ENCODE data around the gene ABI3.

Gene ABI3

GRCh38 chr17:49226771-49227435 lies 16.4 kb downstream of the ABI3 start:
- DNase-seq, result no peak

DNA sequence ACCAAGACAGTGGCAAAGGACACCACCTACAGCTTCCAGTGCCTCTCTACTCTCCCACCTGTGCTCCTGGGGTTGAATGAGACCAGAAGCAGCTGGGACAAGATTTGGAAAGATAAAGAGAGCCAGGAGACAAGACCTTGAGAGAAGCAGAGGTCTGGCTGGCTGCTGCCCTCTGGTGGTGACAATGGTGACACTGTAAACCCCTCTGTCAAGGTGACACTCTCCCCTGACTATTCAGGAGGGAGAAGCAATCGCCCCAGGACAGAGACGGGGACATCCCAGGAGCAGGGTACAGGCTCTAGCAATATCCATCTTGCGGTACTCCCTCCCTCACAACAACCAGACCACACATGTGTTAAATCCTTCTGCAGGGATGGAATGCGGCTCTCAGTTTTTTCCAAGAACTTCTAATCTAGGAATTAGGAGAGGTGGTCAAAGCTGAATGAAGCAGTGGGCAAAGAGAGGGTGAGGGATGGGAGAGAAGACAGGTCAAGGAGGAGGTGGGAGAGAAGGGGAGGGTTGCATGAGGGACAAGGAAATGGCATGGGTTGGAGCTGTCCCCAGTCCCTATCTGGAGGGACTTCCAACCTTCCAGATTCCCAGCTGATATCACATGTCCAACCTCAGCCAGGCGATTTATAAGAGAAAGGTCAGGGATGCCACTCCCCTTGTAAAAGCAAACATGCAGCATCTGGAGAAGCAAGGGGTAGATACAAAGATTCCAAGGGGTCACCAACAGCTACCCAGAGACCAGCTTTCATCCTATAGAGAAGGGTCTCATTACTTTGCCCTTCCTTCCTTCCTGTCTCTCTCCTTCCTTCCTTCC lies 17.1 kb downstream of the ABI3 start:
- peak; percentile 6 for DNase-seq

GRCh38 chr17:49229076-49229804 lies 18.7 kb downstream of the ABI3 start:
- DNase-seq, result no peak

DNA sequence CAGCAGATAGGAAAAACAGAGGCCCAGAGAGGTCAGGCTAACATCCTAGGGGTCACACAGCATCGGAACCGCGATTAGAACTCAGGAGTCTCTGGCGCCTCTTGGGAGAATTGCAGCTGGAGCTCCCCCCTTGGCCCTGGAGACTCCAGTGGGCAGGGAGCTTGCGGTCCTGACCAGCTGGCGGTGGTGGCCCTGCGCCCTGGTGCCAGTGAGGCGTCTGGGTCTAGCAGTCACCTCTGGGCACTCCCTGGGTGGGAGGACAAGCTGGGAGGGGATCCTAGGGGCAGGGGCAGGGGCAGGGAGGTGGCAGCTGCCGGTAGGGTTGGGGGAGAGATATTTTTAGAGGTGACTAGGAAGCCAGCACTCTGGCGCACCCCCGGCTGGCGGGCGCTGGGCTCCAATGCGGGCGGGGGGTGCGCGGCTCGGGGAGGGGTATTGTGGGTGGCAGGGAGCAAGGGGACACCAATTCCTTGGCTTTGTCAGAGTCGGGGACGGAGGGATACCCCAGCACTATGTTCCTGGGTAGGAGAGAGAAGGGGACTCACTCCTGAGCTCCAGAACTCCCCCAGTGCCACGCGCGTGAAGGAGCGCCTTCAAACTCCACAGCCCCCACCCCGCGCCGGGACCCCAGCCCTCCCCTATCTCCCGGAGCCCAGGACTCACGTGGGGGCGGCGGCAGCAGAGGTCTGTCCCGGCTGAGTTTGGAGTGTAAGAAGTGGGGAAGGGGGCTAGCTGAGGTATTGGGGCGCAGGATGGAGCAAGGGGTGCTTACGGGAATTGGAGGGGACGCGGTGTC lies 19.5 kb downstream of the ABI3 start:
- DNase-seq, result no peak

- peak; percentile 32 for DNase-seq
Observed at GRCh38 chr17:49230636-49231562, 20.4 kb downstream of the ABI3 start, which contains the start of gene PHOSPHO1. Gene PHOSPHO1 (minus strand): TSS chr17:49230787. CDS start chr17:49226691, 4,096 bp downstream.

- no peak for DNase-seq
Observed at GRCh38 chr17:49231563-49231894, 21.0 kb downstream of the ABI3 start.

DNA sequence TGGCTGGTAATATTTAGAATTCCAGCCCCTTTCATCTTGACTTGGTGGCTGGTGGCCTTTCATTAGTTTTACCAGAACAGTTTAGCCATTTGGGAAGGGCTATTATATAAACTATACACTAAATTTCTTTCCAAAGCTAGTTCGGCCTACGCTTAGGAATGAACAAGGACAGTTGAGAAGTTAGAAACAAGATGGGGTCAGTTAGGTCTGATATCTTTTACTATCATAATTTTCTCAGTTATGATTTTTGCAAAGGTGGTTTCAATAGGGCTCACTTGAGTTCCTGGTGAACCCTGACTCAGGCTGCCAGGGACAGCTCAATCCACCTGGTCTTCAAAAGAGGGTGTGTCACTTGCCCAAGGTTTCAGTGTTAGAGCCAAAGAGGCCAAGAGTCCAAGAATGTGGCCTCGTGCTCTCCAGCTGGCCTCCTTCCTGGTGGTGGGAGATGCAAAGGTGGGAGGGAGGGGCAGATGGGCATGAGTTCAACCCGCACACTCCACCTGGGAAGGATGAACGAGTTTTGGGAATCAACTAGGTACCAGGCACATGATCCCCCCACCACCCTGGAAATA lies 24.1 kb downstream of the ABI3 start:
- DNase-seq, result no peak

- no peak for DNase-seq
Observed at GRCh38 chr17:49235896-49236295, 25.4 kb downstream of the ABI3 start.

- no peak for DNase-seq
Observed at GRCh38 chr17:49239963-49240362, 29.5 kb downstream of the ABI3 start.

GRCh38 chr17:49240619-49241018 lies 30.1 kb downstream of the ABI3 start:
- DNase-seq, result no peak

GRCh38 chr17:49241040-49241439 lies 30.5 kb downstream of the ABI3 start:
- DNase-seq, result no peak

GRCh38 chr17:49241692-49242397 lies 31.3 kb downstream of the ABI3 start:
- no peak for DNase-seq

GRCh38 chr17:49242813-49243212 lies 32.3 kb downstream of the ABI3 start:
- no peak for DNase-seq

DNA sequence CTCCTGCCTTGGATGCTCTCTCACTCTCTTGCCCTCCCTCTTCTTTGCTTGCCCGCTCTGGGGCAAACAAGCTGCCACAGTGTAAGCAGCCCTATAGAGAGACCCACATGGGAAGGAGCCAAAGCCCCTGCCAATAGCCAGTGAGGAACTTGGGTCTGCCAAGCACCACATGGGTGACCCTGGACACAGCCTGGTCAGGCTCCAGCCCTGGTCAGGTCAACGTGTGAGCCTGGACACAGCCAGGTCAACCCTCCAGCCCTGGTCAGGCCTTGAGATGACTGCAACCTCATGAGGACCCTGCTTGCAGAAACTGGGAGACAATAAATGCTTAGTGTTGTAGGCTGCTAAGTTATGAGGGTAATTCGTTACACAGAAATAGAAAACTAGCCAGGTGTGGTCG lies 34.3 kb downstream of the ABI3 start:
- DNase-seq, result no peak

DNA sequence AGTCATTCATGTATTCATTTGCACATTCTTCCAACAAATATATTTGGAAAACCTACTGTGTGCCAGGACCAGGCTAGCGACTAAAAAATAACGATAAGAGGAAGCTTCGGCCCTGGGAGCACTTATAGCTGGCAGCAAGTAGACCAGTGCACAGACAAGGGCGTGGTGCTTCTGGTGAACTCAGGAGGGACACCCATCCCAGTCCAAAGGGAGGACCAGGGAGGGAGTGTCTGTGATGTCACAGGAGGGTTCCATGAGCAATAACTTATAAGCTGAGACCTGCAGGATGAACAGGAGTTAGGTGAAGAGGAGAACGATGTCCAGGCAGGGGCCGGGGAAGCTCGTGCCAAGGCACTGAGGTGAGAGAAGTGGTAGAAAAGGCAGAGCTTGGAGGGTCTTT lies 37.4 kb downstream of the ABI3 start:
- DNase-seq, result no peak

- DNase-seq, result no peak
Observed at GRCh38 chr17:49249292-49249794, 38.8 kb downstream of the ABI3 start.

GRCh38 chr17:49249890-49250522 lies 39.5 kb downstream of the ABI3 start:
- DNase-seq, result no peak

- no peak for DNase-seq
Observed at GRCh38 chr17:49252148-49252695, 41.7 kb downstream of the ABI3 start.

DNA sequence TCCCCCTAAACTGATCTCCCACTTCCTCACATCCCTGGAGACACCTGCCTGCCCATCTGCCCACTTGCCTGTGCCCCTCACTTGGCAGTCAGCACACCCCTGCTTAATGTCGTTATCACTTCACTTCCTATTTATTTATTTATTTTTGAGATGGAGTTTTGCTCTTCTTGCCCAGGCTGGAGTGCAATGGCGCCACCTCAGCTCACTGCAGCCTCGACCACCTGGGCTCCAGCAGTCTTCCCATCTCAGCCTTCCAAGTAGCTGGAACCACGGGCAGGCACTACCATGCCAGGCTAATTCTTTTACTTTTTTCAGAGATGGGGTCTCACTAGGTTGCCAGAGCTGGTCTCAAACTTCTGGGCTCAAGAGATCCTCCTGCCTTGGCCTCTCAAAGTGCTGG lies 43.6 kb downstream of the ABI3 start:
- DNase-seq, result no peak

- no peak for DNase-seq
Observed at GRCh38 chr17:49255125-49255524, 44.6 kb downstream of the ABI3 start.
